HG02798 (cell line): ENCODE results near the gene HMGCL.
A peak's percentile ranks its signal among the peaks of the same experiment; 100 is the strongest.
"Not testable (repeated sequence)": the region's sequence is repeated elsewhere in the genome, so short reads cannot be mapped to it uniquely, and the experiment has no call there.

ENCODE experiments used
- ATAC-seq: cut with Tn5 transposase; IDR thresholded peaks from one replicate; pipeline ENCODE4 v1.9.1; 2021; ENCODE audit warnings: mild to moderate bottlenecking; ENCODE audit not compliant: unreplicated experiment, poor library complexity

Gene HMGCL

DNA sequence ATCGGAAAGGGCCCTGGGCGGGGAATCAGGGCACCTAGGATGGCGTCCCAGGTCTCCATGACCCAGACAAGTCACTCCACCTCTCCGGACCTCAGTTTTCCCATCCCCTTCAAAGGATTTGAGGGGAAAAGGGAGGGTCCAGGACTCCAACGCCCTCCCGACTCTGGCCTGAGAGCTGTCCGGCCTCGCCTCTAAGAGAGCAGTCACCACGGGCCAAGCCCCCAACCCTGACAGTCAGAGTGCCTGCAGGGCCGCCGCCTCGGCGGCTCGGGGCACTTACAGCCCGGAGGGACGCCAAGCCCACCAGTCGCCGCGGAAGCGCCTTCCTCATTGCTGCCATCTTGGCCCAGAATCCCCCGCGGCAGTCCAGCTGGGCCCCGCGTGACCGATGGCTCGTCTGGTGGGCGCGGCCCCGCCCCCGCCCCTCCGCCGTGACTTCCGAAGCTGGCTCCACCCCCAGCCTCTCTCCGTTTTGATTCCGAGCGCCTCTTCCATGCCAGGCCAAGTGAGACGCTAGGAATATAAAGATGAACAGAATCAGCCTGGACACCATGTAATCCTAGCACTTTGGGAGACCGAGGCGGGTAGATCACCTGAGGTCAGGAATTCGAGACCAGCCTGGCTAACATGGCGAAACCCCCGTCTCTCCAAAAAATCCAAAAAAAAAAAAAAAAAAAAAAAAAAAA is at the start of gene HMGCL:
Gene HMGCL (minus strand): TSS at position 354 of the 686 bp plus-strand sequence. CDS start 14 bp downstream, at position 340.
- peak; percentile 90 for ATAC-seq

DNA sequence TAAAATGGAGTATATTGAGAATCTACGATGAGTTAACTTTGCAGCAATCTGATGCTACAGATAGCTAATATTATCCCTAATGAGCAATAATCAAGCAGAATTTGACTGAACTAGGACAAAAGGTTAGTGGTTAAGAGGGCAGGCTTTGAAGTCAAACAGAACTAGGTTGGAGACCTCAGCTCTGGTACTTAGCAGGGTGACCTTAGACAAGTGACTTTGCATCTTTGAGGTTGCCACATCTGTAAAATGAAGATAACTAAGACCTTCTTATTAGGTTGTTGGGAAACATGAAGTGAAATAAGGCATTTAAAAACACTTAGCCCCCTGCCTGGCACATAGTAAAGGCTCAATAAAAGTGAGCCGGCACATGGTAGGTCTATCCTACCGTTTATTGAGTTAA is 47.2 kb upstream of the HMGCL start:
- ATAC-seq = no peak

DNA sequence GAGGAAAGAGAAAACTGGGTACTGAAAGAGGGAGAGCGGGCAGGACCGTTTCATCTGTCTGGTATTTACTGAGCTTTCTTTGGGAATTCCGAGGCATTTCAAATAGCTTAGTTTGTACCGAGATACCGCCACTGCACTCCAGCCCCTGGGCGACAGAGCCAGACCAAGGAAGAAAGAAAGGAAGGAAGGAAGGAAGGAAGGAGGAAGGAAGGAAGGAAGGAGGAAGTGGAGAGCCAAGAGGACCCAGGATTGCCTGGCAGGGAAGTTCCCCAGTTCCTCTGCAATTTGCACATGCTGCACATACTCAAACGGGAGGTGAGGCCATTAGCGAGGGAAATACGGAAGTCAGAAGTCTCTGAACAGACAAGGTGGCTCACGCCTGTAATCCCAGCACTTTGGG is 43.8 kb upstream of the HMGCL start:
- no peak for ATAC-seq

DNA sequence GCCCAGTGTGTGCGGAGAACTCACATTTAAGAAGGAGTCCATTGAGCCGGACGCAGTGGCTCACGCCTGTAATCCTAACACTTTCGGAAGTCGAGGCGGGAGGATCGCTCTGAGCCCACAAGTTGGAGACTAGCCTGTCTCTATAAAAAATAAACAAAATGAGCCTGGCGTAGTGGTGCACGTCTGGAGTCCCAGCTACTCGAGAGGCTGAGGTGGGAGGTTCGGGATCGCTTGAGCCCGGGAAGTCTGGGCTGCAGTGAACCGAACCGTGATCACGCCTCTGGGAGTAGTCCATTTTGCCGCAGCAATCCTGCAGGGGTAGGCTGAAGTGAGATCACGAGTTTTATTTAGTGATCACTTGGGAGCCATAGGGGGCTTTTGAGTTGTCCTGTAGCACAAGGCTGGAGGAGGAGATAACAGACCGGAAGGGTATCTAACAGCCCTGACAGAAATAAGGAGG is 43.4 kb upstream of the HMGCL start:
- ATAC-seq = no peak

DNA sequence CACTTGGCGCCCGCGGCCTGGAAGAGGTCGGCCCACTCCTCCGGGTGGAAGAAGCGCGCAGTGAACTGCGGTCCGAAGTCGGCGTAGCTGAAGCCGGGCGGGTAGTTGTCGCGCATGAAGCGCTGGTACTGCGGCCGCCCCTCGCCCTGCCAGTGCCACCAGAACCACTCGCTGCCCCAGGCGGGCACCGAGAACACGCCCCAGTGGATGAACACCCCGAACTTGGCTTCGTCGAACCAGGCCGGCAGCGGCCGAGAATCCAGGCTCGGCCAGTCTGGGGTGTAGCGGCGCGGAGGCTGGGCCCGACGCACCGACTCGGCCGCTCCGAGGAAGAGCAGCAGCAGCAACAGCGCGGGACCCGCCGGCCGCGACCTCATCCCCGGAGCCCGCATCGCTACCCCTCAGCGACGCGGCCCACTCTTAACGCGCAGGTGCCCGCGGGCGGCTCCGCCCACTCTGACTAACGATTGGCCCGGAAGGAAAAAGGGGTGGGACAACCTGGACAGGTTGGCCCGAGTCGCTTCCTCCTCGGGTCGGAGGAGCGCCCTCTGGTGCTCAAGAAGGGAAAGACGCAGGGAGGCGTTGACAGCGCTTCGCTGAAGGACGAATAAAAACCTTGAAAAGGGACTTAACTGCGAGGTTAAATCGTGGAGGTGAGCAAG is 42.8 kb upstream of the HMGCL start, which contains the start of gene FUCA1:
Gene FUCA1 (minus strand): TSS at position 396 of the 662 bp plus-strand sequence. CDS start 4 bp downstream, at position 392.
- peak; percentile 94 for ATAC-seq

DNA sequence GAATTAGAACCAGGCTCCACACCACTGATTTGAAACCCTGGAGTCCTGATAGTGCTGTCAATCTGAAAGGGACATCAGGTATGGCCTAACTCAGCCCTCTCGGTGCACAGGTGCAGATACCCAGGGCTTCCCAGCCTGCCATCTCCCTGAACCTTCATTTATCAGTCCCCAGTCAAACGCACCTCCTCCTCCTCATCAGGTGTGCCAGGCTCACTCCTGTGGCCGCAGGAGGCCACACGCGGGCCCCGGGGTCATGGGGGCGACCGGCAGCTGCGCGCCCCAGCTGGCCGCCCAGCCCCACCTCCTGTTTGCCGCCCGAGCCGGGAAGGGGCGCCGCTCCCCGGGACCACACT is 42.3 kb upstream of the HMGCL start:
- ATAC-seq = no peak

DNA sequence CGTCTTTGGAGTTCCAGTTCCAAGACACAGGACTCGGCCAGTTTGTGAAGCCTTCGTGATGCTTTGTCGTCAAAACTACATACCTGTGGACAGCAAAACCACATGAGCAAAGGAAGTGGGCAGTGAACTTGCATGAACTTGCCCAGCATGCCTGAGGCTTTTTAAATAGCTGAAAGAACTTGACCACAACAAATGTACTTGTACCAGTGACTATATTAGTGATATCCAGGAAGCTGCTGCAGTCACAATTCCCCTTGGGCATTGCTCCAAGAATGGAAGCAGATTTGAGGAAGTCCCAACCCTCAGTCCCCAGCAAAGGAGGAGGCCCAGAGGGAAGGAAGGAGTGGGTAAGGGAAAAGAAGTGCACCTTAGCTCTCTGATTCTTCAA is 40.3 kb upstream of the HMGCL start:
- no peak for ATAC-seq

DNA sequence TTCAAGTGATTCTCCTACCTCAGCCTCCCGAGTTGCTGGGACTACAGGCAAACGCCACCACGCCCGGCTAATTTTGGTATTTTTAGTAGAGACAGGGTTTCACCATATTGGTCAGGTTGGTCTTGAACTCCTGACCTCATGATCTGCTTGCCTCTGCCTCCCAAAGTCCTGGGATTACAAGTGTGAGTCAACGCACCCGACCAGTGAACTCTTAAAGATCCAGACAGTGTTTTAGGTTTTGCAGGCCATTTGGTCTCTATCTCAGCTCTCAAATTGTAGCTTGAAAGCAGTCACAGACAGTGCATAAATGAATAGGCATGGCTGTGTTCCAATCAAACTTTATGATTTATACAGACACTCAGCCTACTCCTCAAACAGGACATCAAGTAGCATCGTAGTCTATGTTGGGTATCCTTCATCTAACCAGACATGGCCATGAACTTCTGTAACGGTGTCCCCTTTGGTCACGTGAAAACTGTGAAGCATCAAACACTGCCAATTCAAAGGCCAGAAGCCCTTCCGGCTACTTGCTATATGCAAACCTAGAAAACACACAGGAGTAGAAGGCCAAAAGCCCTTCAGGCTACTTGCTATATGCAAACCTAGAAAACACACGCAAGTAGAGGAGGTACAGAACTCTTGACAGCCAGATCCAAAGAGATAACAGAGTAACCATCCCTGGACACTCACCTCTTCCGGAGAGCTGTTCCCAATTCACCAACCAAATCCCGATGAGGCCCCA is 39.7 kb upstream of the HMGCL start:
- ATAC-seq = no peak

DNA sequence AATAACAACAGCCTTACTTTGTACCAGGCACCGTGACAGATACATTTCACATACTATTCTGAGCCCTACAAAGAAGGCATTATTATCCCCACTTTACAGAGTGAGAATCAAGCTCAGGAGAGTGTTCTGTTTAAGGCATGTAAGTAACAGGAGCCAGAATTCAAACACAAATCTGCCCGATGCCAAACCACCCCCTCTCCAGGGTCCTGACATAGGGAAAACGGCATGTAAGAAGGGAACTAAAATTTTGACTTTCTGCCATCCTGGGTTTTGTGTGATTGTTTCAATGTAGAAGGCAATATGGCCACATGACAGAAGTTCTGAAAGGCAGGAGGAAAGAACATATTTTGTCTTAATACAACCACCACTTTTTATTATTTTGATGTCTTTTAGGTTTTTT is 37.4 kb upstream of the HMGCL start:
- ATAC-seq = no peak

DNA sequence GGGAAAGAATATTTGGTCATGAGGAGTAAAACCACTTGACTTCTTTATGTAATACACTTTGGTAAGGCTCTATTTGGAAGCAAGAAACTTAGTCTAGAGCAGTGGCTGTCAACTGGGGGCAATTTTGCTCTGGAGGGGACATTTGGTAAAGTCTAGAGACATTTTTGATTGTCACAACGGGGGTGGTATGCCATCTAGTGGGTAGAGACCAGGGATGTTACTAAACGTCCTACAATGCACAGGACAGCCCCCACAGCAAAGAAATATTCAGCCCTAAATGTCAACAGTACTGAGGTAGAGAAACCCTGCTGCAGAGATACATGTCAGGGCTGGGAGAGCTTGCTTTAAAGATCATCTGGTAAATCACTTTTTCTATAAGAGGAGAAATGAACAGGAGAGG is 29.3 kb upstream of the HMGCL start:
- no peak for ATAC-seq

DNA sequence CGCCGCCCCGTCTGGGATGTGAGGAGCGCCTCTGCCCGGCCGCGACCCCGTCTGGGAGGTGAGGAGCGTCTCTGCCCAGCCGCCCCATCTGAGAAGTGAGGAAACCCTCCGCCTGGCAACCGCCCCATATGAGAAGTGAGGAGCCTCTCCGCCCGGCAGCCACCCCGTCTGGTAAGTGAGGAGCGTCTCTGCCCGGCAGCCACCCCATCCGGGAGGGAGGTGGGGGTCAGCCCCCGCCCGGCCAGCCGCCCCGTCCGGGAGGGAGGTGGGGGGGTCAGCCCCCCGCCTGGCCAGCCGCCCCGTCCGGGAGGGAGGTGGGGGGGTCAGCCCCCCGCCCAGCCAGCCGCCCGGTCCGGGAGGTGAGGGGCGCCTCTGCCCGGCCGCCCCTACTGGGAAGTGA is 27.9 kb upstream of the HMGCL start:
- not testable (repeated sequence) for ATAC-seq

DNA sequence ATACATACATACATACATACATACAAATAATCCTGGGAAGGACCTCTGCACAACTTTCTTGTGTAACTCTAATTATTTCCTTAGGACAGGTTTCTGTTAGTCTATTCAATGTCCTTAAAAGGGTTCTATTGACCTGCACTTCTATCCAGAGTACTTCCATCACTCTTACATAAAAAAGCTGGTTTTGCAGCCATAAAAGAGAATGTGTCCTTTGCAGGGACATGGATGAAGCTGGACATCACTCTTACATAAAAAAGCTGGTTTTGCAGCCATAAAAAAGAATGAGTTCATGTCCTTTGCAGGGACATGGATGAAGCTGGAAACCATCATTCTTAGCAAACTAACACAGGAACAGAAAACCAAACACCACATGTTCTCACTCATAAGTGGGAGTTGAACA is 26.2 kb upstream of the HMGCL start:
- ATAC-seq = not testable (repeated sequence)

DNA sequence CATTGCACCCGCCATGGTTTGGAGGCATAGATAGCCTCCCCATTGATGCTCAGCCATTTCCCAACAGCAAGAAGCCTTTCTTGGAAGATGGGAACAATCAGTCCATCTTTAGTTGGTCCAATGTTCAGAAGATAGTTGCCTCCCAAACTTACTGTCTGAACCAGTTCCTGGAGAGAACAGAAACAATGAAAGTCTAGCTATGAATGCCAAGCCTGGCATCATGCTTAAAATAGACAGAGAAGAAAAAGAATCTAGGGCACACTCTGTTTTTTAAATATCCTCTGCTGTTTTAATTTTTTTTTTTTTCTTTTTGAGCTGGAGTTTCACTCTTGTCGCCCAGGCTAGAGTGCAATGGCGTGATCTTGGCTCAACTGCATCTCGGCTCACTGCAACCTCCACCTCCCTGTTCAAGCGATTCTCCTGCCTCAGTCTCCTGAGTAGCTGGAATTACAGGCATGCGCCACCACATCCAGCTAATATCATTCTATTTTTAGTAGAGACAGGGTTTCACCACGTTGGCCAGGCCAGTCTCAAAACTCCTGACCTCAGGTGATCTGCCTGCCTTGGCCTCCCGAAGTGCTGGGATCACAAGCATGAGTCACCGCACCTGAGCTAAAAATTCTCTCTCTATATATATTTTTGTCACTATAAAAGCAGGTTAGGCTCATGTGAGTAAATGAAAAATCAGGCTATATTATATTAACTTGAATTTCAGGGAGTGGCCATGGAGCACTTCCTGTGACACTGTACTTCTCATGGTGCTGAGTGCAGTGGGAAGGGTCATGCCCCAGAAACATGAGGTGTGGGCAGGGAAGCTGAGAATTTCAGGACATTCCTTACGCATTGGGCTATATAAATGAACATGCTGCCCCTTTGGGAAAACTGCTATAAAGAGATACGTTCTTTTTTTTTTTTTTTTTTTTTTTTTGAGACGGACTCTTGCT is 23.7 kb upstream of the HMGCL start:
- ATAC-seq = no peak

DNA sequence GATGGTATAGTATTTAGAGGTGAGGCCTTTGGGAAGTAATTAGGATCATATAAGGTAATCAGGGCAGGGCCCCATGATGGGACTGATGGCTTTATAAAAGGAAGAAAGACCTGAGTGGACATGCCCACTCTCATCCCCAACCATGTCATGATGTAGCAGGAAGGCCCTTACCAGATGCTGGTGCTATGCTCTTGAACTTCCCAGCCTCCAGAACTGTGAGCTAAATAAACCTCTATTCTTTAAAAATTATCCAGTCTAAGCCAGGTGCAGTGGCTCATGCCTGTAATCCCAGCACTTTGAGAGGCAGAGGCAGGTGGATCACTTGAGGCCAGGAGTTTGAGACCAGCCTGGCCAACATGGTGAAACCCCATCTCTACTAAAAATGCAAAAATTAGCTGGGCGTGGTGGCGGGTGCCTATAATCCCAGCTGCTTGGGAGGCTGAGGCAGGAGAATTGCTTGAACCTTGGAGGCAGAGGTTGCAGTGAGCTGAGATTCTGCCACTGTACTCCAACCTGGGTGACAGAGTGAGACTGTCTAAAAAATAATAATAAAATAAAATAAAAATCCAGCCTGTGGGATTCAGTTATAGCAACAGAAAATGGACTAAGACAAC is 22.4 kb upstream of the HMGCL start:
- not testable (repeated sequence) for ATAC-seq

DNA sequence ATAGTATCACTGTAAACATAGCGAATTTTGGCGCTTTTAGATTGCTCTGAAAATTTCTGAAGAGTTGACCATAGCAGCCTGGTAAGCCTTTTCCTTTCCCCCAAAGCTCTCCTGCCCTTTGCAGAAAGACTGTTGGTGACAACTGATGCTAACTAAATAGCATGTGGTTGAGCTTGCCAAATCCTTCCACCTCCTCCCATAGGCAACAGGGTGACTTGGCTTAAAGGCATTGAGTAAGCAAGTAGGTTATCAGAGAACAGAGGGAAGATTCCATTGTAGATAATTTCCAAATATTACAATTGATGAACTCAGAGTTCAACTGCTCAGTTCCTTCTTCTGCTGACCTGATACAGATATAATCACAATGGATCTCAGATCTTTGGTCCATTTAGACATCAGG is 19.9 kb upstream of the HMGCL start:
- no peak for ATAC-seq

DNA sequence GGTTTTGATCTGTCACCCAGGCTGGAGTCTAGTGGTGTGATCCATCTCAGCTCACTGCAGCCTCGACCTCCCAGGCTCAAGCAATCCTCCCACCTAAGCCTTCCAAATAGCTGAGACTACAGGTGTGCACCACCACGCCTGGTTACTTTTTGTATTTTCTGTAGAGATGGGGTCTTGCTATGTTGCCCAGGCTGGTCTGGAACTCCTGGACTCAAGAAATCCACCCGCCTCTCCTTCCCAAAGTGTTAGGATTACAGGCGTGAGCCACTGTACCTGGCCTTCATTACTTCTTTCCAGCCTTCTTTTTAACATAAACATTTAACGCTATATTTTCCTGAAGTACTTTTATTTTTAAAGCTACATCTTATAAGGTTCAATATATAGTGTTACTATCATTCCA is 18.4 kb upstream of the HMGCL start:
- no peak for ATAC-seq

DNA sequence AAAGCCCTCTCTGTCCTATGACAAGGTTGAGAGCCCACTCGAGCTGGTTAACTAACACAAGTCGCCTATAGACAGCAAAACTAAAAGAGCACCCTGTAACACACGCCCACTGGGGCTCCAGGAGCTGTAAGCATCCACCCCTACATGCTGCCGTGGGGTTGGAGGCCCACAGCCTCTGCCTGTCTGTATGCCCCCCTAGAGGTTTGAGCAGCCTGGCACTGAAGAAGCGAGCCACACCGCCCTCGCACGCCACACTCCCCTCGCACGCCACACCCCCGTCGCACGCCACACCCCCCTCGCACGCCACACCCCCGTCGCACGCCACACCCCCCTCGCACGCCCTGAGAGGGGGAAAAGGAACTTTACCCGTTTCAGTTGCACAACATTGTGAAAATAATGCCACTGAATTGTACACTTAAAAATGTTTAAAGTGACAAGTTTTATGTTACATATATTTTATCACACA is 13.2 kb upstream of the HMGCL start:
- peak; percentile 72 for ATAC-seq

DNA sequence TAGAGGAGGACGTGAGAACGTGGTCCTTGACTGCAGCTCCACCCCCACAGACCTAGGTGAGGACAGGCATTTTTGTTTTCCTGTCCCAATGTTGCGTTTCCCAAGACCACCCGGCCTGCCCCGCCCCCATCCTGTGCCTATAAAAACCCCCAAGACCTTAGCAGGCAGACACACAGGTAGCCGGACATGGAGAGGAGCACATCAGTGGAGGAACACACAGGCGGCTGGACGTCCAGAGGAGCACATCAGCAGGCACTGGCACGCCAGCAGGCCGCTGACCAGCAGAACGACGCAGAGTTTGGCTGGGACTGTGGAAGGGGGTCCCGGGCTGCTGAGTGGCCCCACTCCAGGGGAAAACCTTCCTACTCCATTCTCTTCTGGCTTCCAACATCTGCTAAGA is 12.7 kb upstream of the HMGCL start:
- ATAC-seq = no peak

DNA sequence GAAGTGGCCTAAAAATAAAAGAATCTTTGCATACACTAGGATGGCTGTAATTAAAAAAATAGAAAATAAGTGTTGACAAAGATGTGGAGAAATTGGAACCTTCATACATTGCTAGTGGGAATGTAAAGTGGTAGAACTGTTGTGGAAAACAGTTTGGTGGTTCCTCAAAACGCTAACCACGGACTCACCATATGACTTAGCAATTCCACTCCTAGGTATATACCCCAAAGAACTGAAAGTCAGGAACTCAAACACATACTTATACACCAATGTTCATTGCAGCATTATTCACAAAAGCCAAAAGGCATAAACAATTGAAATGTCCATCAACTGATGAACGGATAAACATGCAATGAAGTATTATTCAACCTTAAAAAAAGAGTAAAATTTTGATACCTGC is 10.8 kb upstream of the HMGCL start:
- no peak for ATAC-seq

DNA sequence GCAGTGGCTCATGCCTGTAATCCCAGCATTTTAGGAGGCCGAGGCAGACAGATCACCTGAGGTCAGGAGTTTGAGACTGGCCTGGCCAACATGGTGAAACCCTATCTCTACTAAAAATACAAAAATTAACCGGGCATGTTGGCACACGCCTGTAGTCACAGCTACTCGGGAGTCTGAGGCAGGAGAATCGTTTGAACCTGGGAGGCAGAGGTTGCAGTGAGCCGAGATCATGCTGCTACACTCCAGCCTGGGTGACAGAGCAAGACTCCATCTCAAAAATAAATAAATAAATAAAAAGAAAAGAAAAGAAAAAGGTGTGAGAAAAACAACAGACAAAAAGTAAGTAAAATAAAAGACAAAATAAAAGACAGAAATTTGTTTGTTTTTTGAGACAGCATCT is 8.9 kb upstream of the HMGCL start:
- ATAC-seq = not testable (repeated sequence)
